NCI-H2029 (cell line): ENCODE data around the gene RYR1.
"Not testable (repeated sequence)": the region's sequence is repeated elsewhere in the genome, so short reads cannot be mapped to it uniquely, and the experiment has no call there.

ENCODE experiments used
- DNase-seq: peaks from one replicate; lab custom pipeline; 2025; lab: John Stamatoyannopoulos, UW

Gene RYR1

GRCh38 chr19:38561658-38562057 is 128.2 kb downstream of the RYR1 start:
- no peak for DNase-seq

- no peak for DNase-seq
Measured at GRCh38 chr19:38562096-38562495, 128.6 kb downstream of the RYR1 start.

GRCh38 chr19:38563475-38563874 is 130.0 kb downstream of the RYR1 start:
- no peak for DNase-seq

- no peak for DNase-seq
Measured at GRCh38 chr19:38564981-38565690, 131.6 kb downstream of the RYR1 start.

- no peak for DNase-seq
Measured at GRCh38 chr19:38565691-38566105, 132.2 kb downstream of the RYR1 start.

GRCh38 chr19:38569368-38569983 is 136.0 kb downstream of the RYR1 start:
- no peak for DNase-seq

- DNase-seq: no peak
Measured at GRCh38 chr19:38571682-38572081, 138.2 kb downstream of the RYR1 start.

- DNase-seq: no peak
Measured at GRCh38 chr19:38577826-38578225, 144.3 kb downstream of the RYR1 start.

- peak; percentile 14 for DNase-seq
Measured at GRCh38 chr19:38579304-38579703, 145.8 kb downstream of the RYR1 start.

GRCh38 chr19:38580080-38580479 is 146.6 kb downstream of the RYR1 start:
- DNase-seq: no peak

- no peak for DNase-seq
Measured at GRCh38 chr19:38583219-38583984, 149.9 kb downstream of the RYR1 start.

GRCh38 chr19:38583985-38584305 is 150.5 kb downstream of the RYR1 start:
- no peak for DNase-seq

GRCh38 chr19:38587562-38587961 is 154.1 kb downstream of the RYR1 start:
- DNase-seq: no peak

- DNase-seq: no peak
Measured at GRCh38 chr19:38588041-38588440, 154.6 kb downstream of the RYR1 start.

- DNase-seq: no peak
Measured at GRCh38 chr19:38592940-38593339, 159.4 kb downstream of the RYR1 start.

- peak; percentile 76 for DNase-seq
Measured at GRCh38 chr19:38596057-38596981, 162.8 kb downstream of the RYR1 start.

- DNase-seq: no peak
Measured at GRCh38 chr19:38597075-38597474, 163.6 kb downstream of the RYR1 start.

- no peak for DNase-seq
Measured at GRCh38 chr19:38599722-38600121, 166.2 kb downstream of the RYR1 start.

- not testable (repeated sequence) for DNase-seq
Measured at GRCh38 chr19:38602856-38603255, 169.4 kb downstream of the RYR1 start.

- DNase-seq: no peak
Measured at GRCh38 chr19:38606131-38606530, 172.6 kb downstream of the RYR1 start.

GRCh38 chr19:38614289-38614688 is 180.8 kb downstream of the RYR1 start:
- no peak for DNase-seq

- no peak for DNase-seq
Measured at GRCh38 chr19:38615007-38615581, 181.6 kb downstream of the RYR1 start.
